GM19238 (cell line): ENCODE results near the gene GOLGA5.
A peak's percentile ranks its signal among the peaks of the same experiment; 100 is the strongest.
"Not testable (repeated sequence)": the region's sequence is repeated elsewhere in the genome, so short reads cannot be mapped to it uniquely, and the experiment has no call there.

ENCODE experiments used
- DNase-seq: peaks from one replicate; pipeline ENCODE4 v3.0.0; 2011; ENCODE audit warnings: low spot score; ENCODE audit not compliant: insufficient read length

The GOLGA5 gene

GRCh38 chr14:92793709-92794546, at the start of gene GOLGA5:
TSS of gene GOLGA5 (plus strand) at chr14:92794305. CDS start at chr14:92797438, 3,133 bp downstream.
- peak; percentile 82 for DNase-seq

DNA sequence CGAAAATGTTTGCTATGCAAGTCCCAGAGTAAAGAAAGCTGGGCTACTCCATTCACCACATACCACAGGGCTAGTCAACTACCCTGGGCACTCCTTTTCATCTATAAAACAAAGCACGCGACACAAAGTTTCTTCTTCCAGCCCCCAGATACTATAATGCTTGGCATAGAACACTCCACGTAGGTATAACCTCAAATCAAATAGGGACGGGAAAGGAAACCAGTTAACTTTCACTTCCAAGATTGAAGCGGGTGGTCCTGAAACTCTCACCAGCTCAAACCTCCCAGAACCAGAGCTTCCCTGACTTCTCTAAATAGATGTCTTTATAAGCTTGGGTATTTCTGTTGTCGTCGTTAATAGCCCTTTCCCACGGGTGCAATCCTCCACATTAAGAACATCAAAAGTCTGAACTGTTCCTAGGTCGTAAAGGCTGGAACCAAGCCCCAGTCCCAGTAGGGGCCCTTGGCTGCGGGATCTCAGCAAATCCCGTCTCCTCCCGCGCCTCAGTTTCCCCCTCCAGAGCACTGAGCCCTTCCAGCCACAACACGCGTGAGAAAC, 46.3 kb upstream of the GOLGA5 start:
- DNase-seq, result no peak

GRCh38 chr14:92748259-92749016, 45.7 kb upstream of the GOLGA5 start, which contains the start of gene LGMN:
TSS of gene LGMN (minus strand) at chr14:92748627. CDS start at chr14:92732786, 15,841 bp downstream.
- DNase-seq, result peak; percentile 76

GRCh38 chr14:92750222-92750728, 43.8 kb upstream of the GOLGA5 start:
- DNase-seq, result not testable (repeated sequence)

- DNase-seq, result no peak
These were observed 43.1 kb upstream of the GOLGA5 start for GRCh38 chr14:92750994-92751400.

DNA sequence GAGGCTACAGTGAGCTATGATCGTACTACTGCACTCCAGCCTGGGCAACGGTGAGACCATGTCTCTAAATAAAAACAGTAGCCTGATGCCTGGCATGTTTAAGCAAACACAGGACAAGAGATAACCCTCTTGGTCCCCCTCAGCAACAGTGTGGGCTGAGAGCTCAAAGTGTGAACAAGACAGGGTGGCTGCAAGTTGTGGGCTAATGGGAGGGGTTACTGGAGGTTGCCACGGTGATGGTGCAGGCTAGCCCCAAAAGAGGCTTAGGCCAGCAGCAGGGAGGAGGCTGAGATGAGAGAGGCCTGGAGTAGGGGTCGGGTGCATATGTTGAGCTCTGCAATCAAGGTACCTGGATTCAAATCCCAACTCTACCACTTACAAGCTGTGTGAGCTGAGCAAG, 42.3 kb upstream of the GOLGA5 start:
- no peak for DNase-seq

DNA sequence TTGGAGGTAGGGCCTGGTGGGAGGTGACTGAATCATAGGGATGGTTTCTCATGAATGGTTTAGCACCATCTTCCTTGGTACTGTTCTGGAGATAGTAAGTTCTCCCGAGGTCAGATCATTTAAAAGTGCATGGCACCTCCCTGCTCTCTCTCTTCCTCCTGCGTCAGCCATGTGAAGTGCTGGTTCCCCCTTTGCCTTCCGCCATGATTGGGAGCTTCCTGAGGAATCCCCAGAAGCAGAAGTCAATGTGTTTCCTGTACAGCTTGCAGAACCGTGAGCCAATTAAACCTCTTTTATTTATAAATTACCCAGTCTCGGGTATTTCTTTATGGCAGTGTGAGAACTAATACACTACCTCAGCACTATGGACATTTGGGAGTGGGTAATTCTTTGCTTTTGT, 40.9 kb upstream of the GOLGA5 start:
- no peak for DNase-seq

GRCh38 chr14:92754966-92755365, 39.1 kb upstream of the GOLGA5 start:
- no peak for DNase-seq

DNA sequence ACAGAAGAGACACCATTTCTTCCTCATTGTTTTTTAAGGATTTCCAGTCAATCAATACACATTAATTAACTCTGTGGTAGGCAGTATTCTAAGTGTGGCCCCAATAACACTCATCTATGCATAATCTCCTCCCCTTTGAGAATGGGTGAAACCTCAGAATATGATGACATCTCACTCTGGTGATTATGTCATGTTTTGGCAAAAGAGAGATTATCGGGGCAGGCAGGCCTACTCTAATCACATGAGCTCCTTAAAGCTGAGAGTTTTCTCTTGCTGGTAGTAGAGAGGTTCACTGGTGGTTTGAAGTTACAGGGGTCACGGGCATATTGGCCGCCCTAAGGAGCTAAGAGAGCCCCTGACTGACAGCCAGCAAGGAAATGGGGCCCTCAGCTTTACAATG, 38.6 kb upstream of the GOLGA5 start:
- DNase-seq, result no peak

- DNase-seq, result no peak
These were observed 37.7 kb upstream of the GOLGA5 start for GRCh38 chr14:92756446-92756845.

DNA sequence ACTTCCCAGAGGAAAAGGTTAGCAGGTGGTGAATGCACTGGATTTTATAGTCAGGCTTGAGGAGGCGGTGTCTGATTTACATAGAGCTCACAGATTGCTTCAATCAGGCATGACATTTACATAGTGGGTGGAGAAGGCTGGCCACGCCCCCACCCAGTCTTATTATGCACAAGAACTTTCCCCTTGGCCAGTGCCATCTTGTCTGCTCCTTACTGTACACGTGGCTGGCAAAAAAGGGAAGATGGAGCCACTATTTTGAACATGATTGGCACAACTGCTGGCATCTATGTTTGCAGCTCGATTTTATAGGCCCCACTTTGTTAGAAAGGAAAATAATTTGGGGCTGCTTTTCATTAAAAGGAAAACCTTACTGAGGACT, 34.8 kb upstream of the GOLGA5 start:
- no peak for DNase-seq

DNA sequence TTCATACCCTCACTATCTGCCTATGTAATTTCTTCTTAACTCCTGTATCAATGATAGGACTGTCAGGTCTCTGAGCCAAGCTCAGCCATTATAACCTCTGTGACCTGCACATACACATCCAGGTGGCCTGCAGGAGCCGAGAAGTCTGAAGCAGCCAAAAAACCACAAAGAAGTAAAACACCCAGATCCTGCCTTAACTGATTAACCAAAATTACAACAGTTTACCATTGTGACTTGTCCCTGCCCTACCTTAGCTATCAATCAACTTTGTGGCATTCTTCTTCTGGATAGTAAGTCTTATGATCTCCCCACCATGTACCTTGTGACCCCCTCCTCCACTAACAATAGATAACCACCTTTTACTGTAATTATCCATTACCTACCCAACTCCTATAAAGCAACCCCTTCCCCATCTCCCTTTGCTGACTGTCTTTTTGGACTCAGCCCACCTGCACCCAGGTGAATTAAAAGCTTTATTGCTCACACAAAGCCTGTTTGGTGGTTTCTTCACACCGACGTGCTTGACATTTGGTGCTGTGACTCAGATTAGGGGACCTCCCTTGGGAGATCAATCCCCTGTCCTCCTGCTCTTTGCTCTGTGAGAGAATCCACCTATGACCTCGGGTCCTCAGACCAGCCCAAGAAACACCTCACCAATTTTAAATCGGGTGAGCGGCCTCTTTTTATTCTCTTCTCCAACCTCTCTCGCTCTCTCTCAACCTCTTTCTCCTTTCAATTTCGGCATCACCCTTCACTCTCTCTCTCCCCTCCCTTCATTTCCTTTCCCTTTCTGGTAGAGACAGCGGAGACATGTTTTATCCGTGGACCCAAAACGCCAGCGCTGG, 34.2 kb upstream of the GOLGA5 start:
- DNase-seq, result no peak

DNA sequence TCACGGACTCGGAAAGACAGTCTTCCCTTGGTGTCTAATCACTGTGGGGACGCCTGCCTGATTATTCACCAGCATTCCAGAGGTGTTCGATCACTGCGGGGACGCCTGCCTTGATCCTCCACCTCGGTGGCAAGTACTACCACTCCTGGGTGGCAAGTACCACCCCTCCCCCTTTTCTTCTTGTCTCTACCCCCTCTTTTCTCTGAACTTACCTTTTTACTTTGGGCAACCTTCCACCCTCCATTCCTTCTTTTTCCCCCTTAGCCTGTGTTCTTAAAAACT, 33.6 kb upstream of the GOLGA5 start:
- no peak for DNase-seq

GRCh38 chr14:92763666-92764631, 30.2 kb upstream of the GOLGA5 start:
- not testable (repeated sequence) for DNase-seq

DNA sequence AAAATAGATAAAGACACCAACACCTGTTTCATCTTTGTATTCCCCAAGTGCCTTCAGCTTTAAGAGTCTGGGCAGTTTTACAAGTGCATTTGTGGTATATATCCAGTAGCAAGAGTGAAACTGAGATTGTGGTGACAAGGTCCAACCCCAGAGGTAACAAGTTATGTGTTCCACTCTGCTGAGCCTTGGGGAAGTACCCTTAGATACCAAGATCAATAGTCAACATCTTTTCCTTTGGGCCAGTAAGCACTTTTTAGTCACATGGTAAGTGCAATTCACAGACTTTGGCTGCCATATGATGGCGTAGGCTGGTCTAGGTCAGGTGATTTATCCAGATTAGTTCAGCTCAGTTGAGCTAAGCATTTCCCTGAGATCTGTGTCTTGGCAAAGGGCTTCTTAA, 25.9 kb upstream of the GOLGA5 start:
- DNase-seq, result not testable (repeated sequence)

DNA sequence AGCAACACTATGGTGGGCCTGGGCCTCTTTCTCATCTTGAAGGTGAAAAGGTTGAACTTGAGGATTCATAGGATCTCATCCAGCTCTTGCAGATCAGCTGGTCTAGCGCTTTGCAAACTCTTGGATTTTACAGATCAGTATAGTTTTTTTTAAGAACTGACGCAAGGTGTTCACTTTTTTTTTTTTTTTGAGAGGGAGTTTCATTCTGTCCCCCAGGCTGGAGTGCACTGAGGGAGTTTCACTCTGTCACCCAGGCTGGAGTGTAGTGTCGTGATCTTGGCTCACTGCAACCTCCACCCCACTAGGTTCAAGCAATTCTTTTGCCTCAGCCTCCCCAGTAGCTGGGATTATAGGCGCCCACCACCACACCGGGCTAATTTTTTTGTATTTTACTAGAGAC, 25.3 kb upstream of the GOLGA5 start:
- no peak for DNase-seq

DNA sequence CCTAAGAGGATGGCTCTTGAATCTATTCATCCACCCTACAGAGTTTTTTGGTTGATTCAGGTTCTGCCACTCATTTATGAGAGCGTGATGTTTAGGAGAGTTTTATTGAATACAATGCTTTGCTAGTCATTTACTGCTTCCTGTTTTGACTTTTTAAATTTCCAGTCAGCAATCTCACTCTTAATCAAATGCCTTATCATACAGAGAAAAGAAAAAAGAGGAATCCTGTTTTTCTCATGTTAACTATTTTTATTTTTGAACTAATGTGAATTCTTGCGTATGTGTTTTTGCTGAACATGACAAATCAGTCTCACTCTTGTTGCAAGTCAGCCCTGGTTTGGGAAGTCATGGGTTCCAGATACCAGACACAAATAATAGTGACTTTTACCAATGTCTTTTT, 23.6 kb upstream of the GOLGA5 start:
- no peak for DNase-seq

DNA sequence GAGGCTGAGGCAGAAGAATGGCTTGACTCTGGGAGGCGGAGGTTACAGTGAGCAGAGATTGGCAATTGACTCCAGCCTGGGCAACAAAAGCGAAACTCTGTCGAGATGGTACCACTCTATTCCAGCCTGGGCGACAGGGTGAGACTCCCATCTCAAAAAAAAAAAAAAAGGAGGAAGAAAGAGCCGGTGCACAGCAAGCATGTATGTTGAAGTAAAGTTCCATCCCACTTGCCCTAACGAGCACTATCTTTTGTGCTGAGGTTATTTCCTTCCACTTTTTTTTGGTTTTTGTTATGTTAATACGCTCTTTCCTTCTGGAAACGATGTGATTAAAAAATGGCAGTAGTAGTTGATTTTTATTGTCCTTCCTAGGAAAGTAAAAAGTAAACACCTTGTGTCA, 19.5 kb upstream of the GOLGA5 start:
- DNase-seq, result no peak

DNA sequence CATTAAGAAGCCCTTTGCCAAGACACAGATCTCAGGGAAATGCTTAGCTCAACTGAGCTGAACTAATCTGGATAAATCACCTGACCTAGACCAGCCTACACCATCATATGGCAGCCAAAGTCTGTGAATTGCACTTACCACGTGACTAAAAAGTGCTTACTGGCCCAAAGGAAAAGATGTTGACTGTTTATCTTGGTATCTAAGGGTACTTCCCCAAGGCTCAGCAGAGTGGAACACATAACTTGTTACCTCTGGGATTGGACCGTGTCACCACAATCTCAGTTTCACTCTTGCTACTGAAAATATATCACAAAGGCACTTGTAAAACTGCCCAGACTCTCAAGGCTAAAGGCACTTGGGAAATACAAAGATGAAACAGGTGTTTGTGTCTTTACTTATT, 18.8 kb upstream of the GOLGA5 start:
- not testable (repeated sequence) for DNase-seq
